IMR-90 (cell line): ENCODE data around the gene BANP. TPM values are rescaled to one million over a fixed set of nuclear protein-coding genes. Genes with fewer than 3 reads are reported as not detected.
"Not testable (repeated sequence)": the region's sequence is repeated elsewhere in the genome, so short reads cannot be mapped to it uniquely, and the experiment has no call there.

Source experiments
- ATAC-seq: fragments of 200-7000 bp; cut with Tn5 transposase; 2 replicates; pipeline ENCODE4 v1.9.1; 2020; ENCODE audit warnings: low read depth, mild to moderate bottlenecking, moderate library complexity
- BruUV-seq: library from RNA; stranded (reverse); fragments of 400-500 nt; replicated peaks from 2 replicates; lab custom pipeline; 2021; lab: Mats Ljungman, UMichigan
- CTCF ChIA-PET: fragments of 300-600 bp; formaldehyde crosslinking; extraction: SDS; loops from one replicate; lab custom pipeline; 2021; ENCODE audit warnings: antibody characterized with exemption; lab: Yijun Ruan, JAX
- POLR2A ChIA-PET: fragments of 300-600 bp; sonication (Branson Sonifier 250); formaldehyde crosslinking; loops from one replicate; lab custom pipeline; 2022; ENCODE audit warnings: antibody characterized with exemption; ENCODE audit not compliant: unreplicated experiment; lab: Charles Lee
- DNase-seq: peaks from one replicate; pipeline ENCODE4 v3.0.0; 2013
- H2AFZ ChIP-seq: replicated peaks from 2 replicates; pipeline ENCODE3; 2013; ENCODE audit warnings: low read length, mild to moderate bottlenecking; ENCODE audit not compliant: poor library complexity
- H2AK5ac ChIP-seq: 2 replicates; pipeline ENCODE4 v1.6.1; 2013; ENCODE audit warnings: low read depth, low read length, inconsistent platforms
- H2AK9ac ChIP-seq: replicated peaks from 2 replicates; pipeline ENCODE3; 2013; ENCODE audit warnings: mild to moderate bottlenecking, low read depth, low read length, moderate library complexity; ENCODE audit not compliant: poor library complexity
- H2BK120ac ChIP-seq: 2 replicates; pipeline ENCODE4 v1.6.1; 2013; ENCODE audit warnings: low read depth, low read length, inconsistent platforms
- H2BK15ac ChIP-seq: 3 replicates; pipeline ENCODE4 v1.6.1; 2013; ENCODE audit warnings: low read depth, low read length, inconsistent platforms
- H2BK20ac ChIP-seq: 2 replicates; pipeline ENCODE4 v1.6.1; 2013; ENCODE audit warnings: low read depth, mild to moderate bottlenecking, inconsistent platforms, low read length, moderate library complexity
- H2BK5ac ChIP-seq: 2 replicates; pipeline ENCODE4 v1.6.1; 2013; ENCODE audit warnings: mild to moderate bottlenecking, low read depth, low read length, inconsistent platforms; ENCODE audit not compliant: poor library complexity, severe bottlenecking
- H3K14ac ChIP-seq: replicated peaks from 2 replicates; pipeline ENCODE4 v1.6.1; 2013; ENCODE audit warnings: low read depth, low read length, inconsistent platforms
- H3K18ac ChIP-seq: 2 replicates; pipeline ENCODE4 v1.6.1; 2013; ENCODE audit warnings: low read depth, low read length, control low read depth
- H3K23ac ChIP-seq: 2 replicates; pipeline ENCODE4 v1.6.1; 2013; ENCODE audit warnings: low read depth, low read length, inconsistent platforms
- H3K27ac ChIP-seq: 2 replicates; pipeline ENCODE4 v1.5.1; 2013; ENCODE audit warnings: mild to moderate bottlenecking, control low read depth, low read length; ENCODE audit not compliant: insufficient read depth
- H3K27me3 ChIP-seq: 2 replicates; pipeline ENCODE4 v1.6.1; 2013; ENCODE audit warnings: low read length; ENCODE audit not compliant: control insufficient read depth, insufficient read depth
- H3K36me3 ChIP-seq: 2 replicates; pipeline ENCODE4 v1.6.1; 2013; ENCODE audit warnings: low read length, mixed read lengths; ENCODE audit not compliant: control insufficient read depth, insufficient read depth
- H3K4ac ChIP-seq: 2 replicates; pipeline ENCODE4 v1.6.1; 2013; ENCODE audit warnings: low read depth, low read length, inconsistent platforms
- H3K4me1 ChIP-seq: 2 replicates; pipeline ENCODE4 v1.6.1; 2013; ENCODE audit warnings: low read length, mixed read lengths; ENCODE audit not compliant: control insufficient read depth, insufficient read depth
- H3K4me2 ChIP-seq: 2 replicates; pipeline ENCODE4 v1.6.1; 2013; ENCODE audit warnings: low read depth, mild to moderate bottlenecking, control low read depth, low read length, moderate library complexity
- H3K4me3 ChIP-seq: 2 replicates; pipeline ENCODE4 v1.5.1; 2013; ENCODE audit warnings: low read depth, mild to moderate bottlenecking, control low read depth, low read length, moderate library complexity; ENCODE audit not compliant: insufficient read depth
- H3K56ac ChIP-seq: 2 replicates; pipeline ENCODE4 v1.6.1; 2013; ENCODE audit warnings: low read length, inconsistent platforms; ENCODE audit not compliant: insufficient read depth; ENCODE audit errors: extremely low read depth
- H3K79me1 ChIP-seq, 2 experiments: 2 replicates each; pipeline ENCODE4 v1.6.1; 2013; ENCODE audit warnings: low read length in 2 of 2, inconsistent platforms in 1 of 2, low read depth in 1 of 2
- H3K9ac ChIP-seq: 2 replicates; pipeline ENCODE4 v1.6.1; 2013; ENCODE audit warnings: low read depth, low read length, control low read depth
- H3K9me1 ChIP-seq: 2 replicates; pipeline ENCODE4 v1.6.1; 2013; ENCODE audit warnings: low read length, inconsistent platforms; ENCODE audit not compliant: insufficient read depth
- H3K9me3 ChIP-seq: 2 replicates; pipeline ENCODE4 v1.6.1; 2013; ENCODE audit warnings: low read length; ENCODE audit not compliant: control insufficient read depth, insufficient read depth
- H4K20me1 ChIP-seq: 2 replicates; pipeline ENCODE4 v1.6.1; 2013; ENCODE audit warnings: low read length, inconsistent platforms; ENCODE audit not compliant: insufficient read depth
- H4K5ac ChIP-seq: 2 replicates; pipeline ENCODE4 v1.6.1; 2013; ENCODE audit warnings: mild to moderate bottlenecking, low read depth, low read length, control low read depth
- H4K8ac ChIP-seq, 2 experiments: 2 replicates each; pipeline ENCODE4 v1.6.1; 2013; ENCODE audit warnings: low read depth in 2 of 2, low read length in 2 of 2, control low read depth in 1 of 2, inconsistent platforms in 1 of 2
- H4K91ac ChIP-seq: 2 replicates; pipeline ENCODE4 v1.6.1; 2013; ENCODE audit warnings: low read depth, low read length, inconsistent platforms; ENCODE audit not compliant: insufficient read depth
- WGBS, 2 experiments: methylation state at CpG; one replicate each; pipeline versions ENCODE4 v1.1.5 to v1.1.7; 2013; ENCODE audit warnings: missing lambda C conversion rate in 2 of 2; ENCODE audit not compliant: insufficient read length in 1 of 2; ENCODE audit errors: extremely low coverage in 2 of 2; 5-methylcytosine and 5-hydroxymethylcytosine counted together
- dilution Hi-C: fragments of 300-500 bp; cut with HindIII; formaldehyde crosslinking; loops from one replicate; pipeline ENCODE4 v1.14.3; 2018; ENCODE audit warnings: low sequenced_read_pairs; ENCODE audit not compliant: unreplicated experiment
- in situ Hi-C: fragments of 300-500 bp; cut with MboI; formaldehyde crosslinking; loops from 3 replicates; pipeline ENCODE4 v1.14.3; 2019; ENCODE audit warnings: low sequenced_read_pairs, inconsistent platforms, mixed read lengths
- intact Hi-C: fragments of 100-400 bp; cut with micrococcal nuclease; formaldehyde crosslinking; loops from 2 replicates; pipeline ENCODE4 v1.10.0; 2022
- polyA plus RNA-seq, 3 experiments: library from polyadenylated mRNA; depleted of rRNA; stranded (reverse); fragments of >200 nt; gene quantifications; 2 replicates each; pipeline ENCODE4 v1.2.3, GENCODE V29; 2012; ENCODE audit warnings: low replicate concordance in 1 of 3
- total RNA-seq: library from RNA; depleted of rRNA; stranded (reverse); fragments of >200 nt; gene quantifications from 2 replicates; pipeline ENCODE4 v1.2.3, GENCODE V29; 2012

Gene BANP
- total and polyA plus RNA-seq, 2 of the 4 experiments (the other 2 are of a cell fraction): 17.4 to 17.9 TPM

DNA sequence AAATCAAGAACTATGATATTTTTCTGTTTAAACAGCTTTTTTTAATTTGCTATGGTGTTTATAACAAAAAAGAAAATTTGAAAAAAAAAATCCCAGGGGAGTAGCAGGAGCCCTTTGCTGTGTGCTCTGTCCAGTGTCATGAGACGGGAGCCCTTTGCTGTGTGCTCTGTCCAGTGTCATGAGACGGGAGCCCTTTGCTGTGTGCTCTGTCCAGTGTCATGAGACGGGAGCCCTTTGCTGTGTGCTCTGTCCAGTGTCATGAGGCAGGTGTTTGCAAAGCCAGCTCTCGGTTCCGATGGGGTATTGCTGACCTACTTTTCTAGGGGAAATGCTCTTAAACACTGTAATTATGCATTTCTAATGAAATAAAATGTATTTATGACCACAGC is 125.7 kb downstream of the BANP start:
- dilution Hi-C loops, H2BK120ac ChIP-seq, BruUV-seq, H2BK5ac ChIP-seq, H3K14ac ChIP-seq, H2BK15ac ChIP-seq, H3K56ac ChIP-seq, H3K79me1 ChIP-seq, H2AK9ac ChIP-seq, H2BK20ac ChIP-seq, H3K4me1 ChIP-seq, H4K5ac ChIP-seq, H3K9me3 ChIP-seq, CTCF ChIA-PET, H3K27me3 ChIP-seq, POLR2A ChIA-PET, intact Hi-C loops, H3K4me2 ChIP-seq, H3K27ac ChIP-seq, H4K8ac ChIP-seq, DNase-seq, H3K4me3 ChIP-seq, H3K18ac ChIP-seq, H4K91ac ChIP-seq, H2AK5ac ChIP-seq, H2AFZ ChIP-seq, H3K23ac ChIP-seq, H4K20me1 ChIP-seq, H3K9ac ChIP-seq, H3K4ac ChIP-seq, in situ Hi-C loops, ATAC-seq, H3K9me1 ChIP-seq: not testable (repeated sequence)
- no CpG with 5 or more reads among the region's 5 CpGs for WGBS, 2 experiments
- peaks cover 27% of the 10 kb centered on the region for H3K36me3 ChIP-seq
